ENCODE data around the gene NCOR1.

GRCh38 chr17:16232391-16232790 is 17.1 kb upstream of the NCOR1 start:
- TF ChIP-seq CTCF (conservative IDR thresholded peaks at IDR 0.05) = no peak
- no peak for TF ChIP-seq EZH2 (IDR thresholded peaks at IDR 0.05; ENCODE audit: low read depth)
